A549 (cell line): ENCODE measurements around the gene SPPL2B. TPM values are rescaled to one million over a fixed set of nuclear protein-coding genes. Genes with fewer than 3 reads are reported as not detected.

Experiments
- ATAC-seq, 2 experiments: fragments of 200-7000 bp in 1 of 2; fragments of >200 bp in 1 of 2; cut with Nextera tagmentation in 1 of 2; cut with Tn5 transposase in 1 of 2; 3 replicates each; pipeline versions ENCODE4 v1.8.0 to v1.9.1; 2018 to 2020; ENCODE audit warnings: mild to moderate bottlenecking in 1 of 2, moderate library complexity in 1 of 2
- CTCF ChIA-PET: fragments of 300-600 bp; sonication (Branson Sonifier 250); formaldehyde crosslinking; extraction: SDS; loops from one replicate; lab custom pipeline; 2021; ENCODE audit warnings: antibody characterized with exemption, inconsistent platforms; lab: Yijun Ruan, JAX
- POLR2A ChIA-PET: fragments of 350-600 bp; formaldehyde crosslinking; extraction: SDS; loops from one replicate; lab custom pipeline; 2021; ENCODE audit warnings: antibody characterized with exemption, inconsistent platforms; lab: Yijun Ruan, JAX
- DNase-seq, 2 experiments: peaks; one replicate each; pipeline versions ENCODE4 v3.0.0 to v3.0.0-alpha.2; 2011 to 2016; ENCODE audit warnings: low read depth in 1 of 2, low spot score in 1 of 2
- FAIRE-seq: peaks from 2 replicates; lab custom pipeline; 2011; peaks lifted over from hg19 to GRCh38; lab: Jason Lieb, UNC
- H3K27ac ChIP-seq, 2 experiments: fragments of >200 bp; sonication (Bioruptor Twin); formaldehyde crosslinking; 3 replicates each; pipeline ENCODE4 v1.5.1; 2016 to 2017
- H3K4me1 ChIP-seq: fragments of >200 bp; sonication (Bioruptor Twin); formaldehyde crosslinking; 3 replicates; pipeline ENCODE4 v1.6.1; 2016
- H3K4me2 ChIP-seq: fragments of >200 bp; sonication (Bioruptor Twin); formaldehyde crosslinking; 3 replicates; pipeline ENCODE4 v1.6.1; 2016
- H3K4me3 ChIP-seq: fragments of >200 bp; sonication (Bioruptor Twin); formaldehyde crosslinking; 3 replicates; pipeline ENCODE4 v1.5.1; 2016
- H3K9me3 ChIP-seq: fragments of >200 bp; sonication (Bioruptor Twin); formaldehyde crosslinking; 3 replicates; pipeline ENCODE4 v1.6.1; 2016
- CBX8 ChIP-seq: fragments of 200-600 bp; sonication (generic); IDR thresholded peaks from 2 replicates; pipeline ENCODE4 v1.6.1; 2016
- ESRRA ChIP-seq: fragments of 150-350 bp; IDR thresholded peaks from 2 replicates; pipeline ENCODE4 v1.6.1; 2014; ENCODE audit warnings: mild to moderate bottlenecking, low read length, borderline replicate concordance
- FOSB ChIP-seq: fragments of 250-450 bp; sonication (Bioruptor Pico); IDR thresholded peaks from 2 replicates; pipeline ENCODE4 v1.5.0; 2020; ENCODE audit warnings: mild to moderate bottlenecking, moderate library complexity
- HDAC2 ChIP-seq: fragments of 200-600 bp; sonication (generic); IDR thresholded peaks from 2 replicates; pipeline ENCODE4 v1.6.1; 2016
- HEYL ChIP-seq: fragments of 250-450 bp; sonication (Bioruptor Pico); IDR thresholded peaks from 2 replicates; pipeline ENCODE4 v1.8.0; 2021; ENCODE audit warnings: mild to moderate bottlenecking, moderate library complexity
- HOXA7 ChIP-seq: fragments of 250-450 bp; sonication (Bioruptor Pico); IDR thresholded peaks from 2 replicates; pipeline ENCODE4 v1.5.0; 2020; ENCODE audit warnings: mild to moderate bottlenecking, moderate library complexity
- HOXB13 ChIP-seq: fragments of 250-450 bp; sonication (Bioruptor Pico); IDR thresholded peaks from 2 replicates; pipeline ENCODE4 v1.5.0; 2020; ENCODE audit warnings: low read depth, mild to moderate bottlenecking, moderate library complexity
- JUN ChIP-seq, 2 experiments: fragments of >200 bp; sonication (Bioruptor Twin); formaldehyde crosslinking; IDR thresholded peaks; 2 replicates in 1 of 2; 3 replicates in 1 of 2; pipeline ENCODE4 v1.6.1; 2016 to 2017
- MAFK ChIP-seq: fragments of 450-650 bp; IDR thresholded peaks from 2 replicates; pipeline ENCODE4 v1.6.1; 2014; ENCODE audit not compliant: partially characterized antibody
- NPAS2 ChIP-seq: fragments of 250-450 bp; sonication (Bioruptor Pico); IDR thresholded peaks from 2 replicates; pipeline ENCODE4 v1.8.0; 2022; ENCODE audit warnings: mild to moderate bottlenecking, moderate library complexity, borderline replicate concordance
- POLR2AphosphoS2 ChIP-seq: conservative IDR thresholded peaks from 2 replicates; pipeline ENCODE4 v1.6.1; 2012; ENCODE audit warnings: low read length, improper control_type of control experiment, inconsistent platforms
- RCOR1 ChIP-seq: fragments of 150-350 bp; IDR thresholded peaks from 2 replicates; pipeline ENCODE4 v1.6.1; 2014; ENCODE audit warnings: antibody characterized with exemption, low read length, low read depth
- RFX5 ChIP-seq: fragments of 450-650 bp; IDR thresholded peaks from 2 replicates; pipeline ENCODE4 v1.7.1; 2014; ENCODE audit warnings: antibody characterized with exemption, mild to moderate bottlenecking, moderate library complexity
- RNF2 ChIP-seq: fragments of 200-600 bp; sonication (generic); IDR thresholded peaks from 2 replicates; pipeline ENCODE4 v1.6.1; 2016; ENCODE audit warnings: low read depth, mild to moderate bottlenecking, antibody characterized with exemption, moderate library complexity, borderline replicate concordance
- SREBF2 ChIP-seq: fragments of 450-650 bp; IDR thresholded peaks from 2 replicates; pipeline ENCODE4 v1.6.1; 2014; ENCODE audit warnings: mild to moderate bottlenecking, moderate library complexity
- TFCP2L1 ChIP-seq: fragments of 250-450 bp; sonication (Bioruptor Pico); IDR thresholded peaks from 2 replicates; pipeline ENCODE4 v1.5.0; 2021; ENCODE audit warnings: mild to moderate bottlenecking
- ZC3H11A ChIP-seq: fragments of 450-650 bp; IDR thresholded peaks from 2 replicates; pipeline ENCODE4 v1.6.1; 2014; ENCODE audit warnings: antibody characterized with exemption, mild to moderate bottlenecking
- ZFP36 ChIP-seq: fragments of 450-650 bp; IDR thresholded peaks from 2 replicates; pipeline ENCODE4 v1.6.1; 2014; ENCODE audit warnings: borderline replicate concordance; ENCODE audit not compliant: partially characterized antibody
- WGBS: methylation state at CpG from one replicate; pipeline ENCODE4 v1.1.6; 2017; ENCODE audit errors: missing lambda C conversion rate; 5-methylcytosine and 5-hydroxymethylcytosine counted together
- polyA plus RNA-seq, 4 experiments: library from polyadenylated mRNA; depleted of rRNA in 3 of 4; stranded (reverse); fragments of >200 nt; fragmentation: RNase III in 1 of 4; extraction: RNeasy Plus Mini Kit Qiagen cat#74134 plus additional on column Dnase treatment in 1 of 4; gene quantifications; 2 replicates in 3 of 4; 3 replicates in 1 of 4; pipeline ENCODE4 v1.2.3, GENCODE V29; 2011 to 2017
- TF ChIP-seq, protein P1 (sequence below): fragments of >200 bp; sonication (Bioruptor Twin); formaldehyde crosslinking; IDR thresholded peaks from 3 replicates; pipeline ENCODE4 v1.6.1; 2016
- TF ChIP-seq, protein P2 (sequence below): fragments of 250-450 bp; sonication (Bioruptor Pico); IDR thresholded peaks from 2 replicates; pipeline ENCODE4 v1.5.0; 2021; ENCODE audit warnings: mild to moderate bottlenecking, moderate library complexity, borderline replicate concordance

Gene SPPL2B
- polyA plus RNA-seq, 2 of the 4 experiments (the other 2 are of a cell fraction) = 11.3 to 36.5 TPM

DNA sequence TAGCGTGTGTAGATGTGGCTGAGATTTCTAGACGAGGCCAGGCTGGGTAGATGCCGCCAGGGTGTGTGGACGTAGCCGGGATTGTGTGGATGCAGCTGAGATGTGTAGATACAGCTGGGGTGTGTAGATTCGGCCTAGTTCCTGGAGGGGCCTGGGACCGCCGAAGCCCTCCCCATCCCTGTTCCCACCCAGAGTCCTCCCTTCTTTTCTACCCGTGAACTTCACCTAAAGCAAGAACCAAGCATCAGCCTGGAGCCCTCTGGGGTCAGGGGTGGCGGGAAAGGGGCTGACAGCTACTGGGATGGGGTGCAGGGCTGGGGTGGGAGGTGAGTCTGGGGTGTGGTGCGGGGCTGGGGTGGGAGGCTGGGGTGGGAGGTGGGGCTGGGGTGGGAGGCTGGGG is 32.3 kb downstream of the SPPL2B start:
- POLR2A ChIA-PET = no interaction called here
- WGBS = 26% methylated on average over 9 of the region's 11 CpGs

DNA sequence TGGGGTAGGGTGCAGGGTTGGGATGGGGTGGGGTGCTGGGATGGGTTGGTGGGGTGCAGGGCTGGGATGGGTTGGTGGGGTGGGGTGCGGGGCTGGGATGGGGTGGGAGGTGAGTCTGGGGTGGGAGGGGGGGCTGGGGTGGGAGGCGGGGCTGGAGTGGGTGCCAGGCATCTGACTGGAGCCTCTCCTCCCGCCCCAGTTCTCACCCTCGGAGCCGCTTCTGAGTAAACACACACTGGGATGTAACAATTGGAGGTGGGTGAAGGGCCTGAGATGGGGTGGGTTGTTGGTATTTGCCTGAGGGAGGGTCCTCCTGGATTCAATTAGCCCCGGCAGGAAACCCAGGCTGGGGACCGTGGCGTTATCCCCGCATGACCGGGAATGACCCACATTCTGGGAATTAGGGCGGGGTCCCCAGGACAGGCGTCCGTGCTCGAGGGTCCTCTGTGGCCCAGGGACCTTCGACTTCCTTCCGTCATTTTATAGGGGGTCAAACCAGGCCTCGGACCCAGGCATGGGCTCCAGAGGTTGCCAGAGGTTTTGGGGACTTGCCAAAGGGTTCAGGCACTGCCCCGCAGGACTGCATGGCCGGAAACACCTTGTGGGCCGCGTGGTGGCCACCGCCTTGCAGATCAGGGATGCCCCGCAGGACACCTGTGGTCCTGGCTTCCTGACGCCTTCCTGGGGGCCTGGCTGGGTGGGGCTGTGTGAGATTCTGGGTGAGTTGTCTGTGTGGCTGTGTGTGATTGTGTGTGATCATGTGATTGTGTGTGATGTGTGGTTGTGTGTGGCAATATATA is 33.0 kb downstream of the SPPL2B start:
- no peaks in the 10 kb centered on the region for H3K9me3 ChIP-seq
- 30% methylated on average over 3 of the region's 24 CpGs for WGBS
- FAIRE-seq (no peak), DNase-seq (no peak), ATAC-seq (no peak)
- H3K4me2 ChIP-seq = peak overlapping the region; percentile 54
- POLR2A ChIA-PET = no interaction called here
- H3K27ac ChIP-seq = no peak overlapping the region
- 0 out of 3 replicates have a peak, but pooled peaks cover 4% of the 10 kb centered on the region for H3K4me1 ChIP-seq
- CTCF ChIA-PET = no interaction called here
- H3K4me3 ChIP-seq = no peak overlapping the region
- TF ChIP-seq HDAC2 (no peak), HOXB13 (no peak)

More for the DNA sequence above, 32.3 kb downstream of the SPPL2B start:
- Histone ChIP-seq H3K4me3 (no peak overlapping the region), H3K27ac (no peak overlapping the region), H3K4me2 (no peak overlapping the region), H3K4me1 (0 out of 3 replicates have a peak, but pooled peaks cover 4% of the 10 kb centered on the region), H3K9me3 (no peaks in the 10 kb centered on the region)
- FAIRE-seq (no peak), ATAC-seq (peak in 1 of 2 experiments; percentile 56; a peak in 4 of 6 replicates), DNase-seq (no peak)
- CTCF ChIA-PET = no interaction called here
- TF ChIP-seq ESRRA = no peak
- TF ChIP-seq RNF2 = no peak
- TF ChIP-seq TFCP2L1 (CRISPR knock-in tag) = no peak
- TF ChIP-seq MAFK = no peak
- TF ChIP-seq HDAC2 = no peak
- TF ChIP-seq CBX8 = no peak
- no peak for TF ChIP-seq SREBF2
- TF ChIP-seq RCOR1 = no peak
- no peak for TF ChIP-seq NPAS2
- TF ChIP-seq, protein P1, sequence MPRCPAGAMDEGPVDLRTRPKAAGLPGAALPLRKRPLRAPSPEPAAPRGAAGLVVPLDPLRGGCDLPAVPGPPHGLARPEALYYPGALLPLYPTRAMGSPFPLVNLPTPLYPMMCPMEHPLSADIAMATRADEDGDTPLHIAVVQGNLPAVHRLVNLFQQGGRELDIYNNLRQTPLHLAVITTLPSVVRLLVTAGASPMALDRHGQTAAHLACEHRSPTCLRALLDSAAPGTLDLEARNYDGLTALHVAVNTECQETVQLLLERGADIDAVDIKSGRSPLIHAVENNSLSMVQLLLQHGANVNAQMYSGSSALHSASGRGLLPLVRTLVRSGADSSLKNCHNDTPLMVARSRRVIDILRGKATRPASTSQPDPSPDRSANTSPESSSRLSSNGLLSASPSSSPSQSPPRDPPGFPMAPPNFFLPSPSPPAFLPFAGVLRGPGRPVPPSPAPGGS = no peak
- no peak for TF ChIP-seq HEYL (CRISPR knock-in tag)
- TF ChIP-seq FOSB (CRISPR knock-in tag) = no peak
- no peak for TF ChIP-seq POLR2AphosphoS2
- no peak for TF ChIP-seq ZFP36
- TF ChIP-seq HOXA7 (CRISPR knock-in tag) = no peak

DNA sequence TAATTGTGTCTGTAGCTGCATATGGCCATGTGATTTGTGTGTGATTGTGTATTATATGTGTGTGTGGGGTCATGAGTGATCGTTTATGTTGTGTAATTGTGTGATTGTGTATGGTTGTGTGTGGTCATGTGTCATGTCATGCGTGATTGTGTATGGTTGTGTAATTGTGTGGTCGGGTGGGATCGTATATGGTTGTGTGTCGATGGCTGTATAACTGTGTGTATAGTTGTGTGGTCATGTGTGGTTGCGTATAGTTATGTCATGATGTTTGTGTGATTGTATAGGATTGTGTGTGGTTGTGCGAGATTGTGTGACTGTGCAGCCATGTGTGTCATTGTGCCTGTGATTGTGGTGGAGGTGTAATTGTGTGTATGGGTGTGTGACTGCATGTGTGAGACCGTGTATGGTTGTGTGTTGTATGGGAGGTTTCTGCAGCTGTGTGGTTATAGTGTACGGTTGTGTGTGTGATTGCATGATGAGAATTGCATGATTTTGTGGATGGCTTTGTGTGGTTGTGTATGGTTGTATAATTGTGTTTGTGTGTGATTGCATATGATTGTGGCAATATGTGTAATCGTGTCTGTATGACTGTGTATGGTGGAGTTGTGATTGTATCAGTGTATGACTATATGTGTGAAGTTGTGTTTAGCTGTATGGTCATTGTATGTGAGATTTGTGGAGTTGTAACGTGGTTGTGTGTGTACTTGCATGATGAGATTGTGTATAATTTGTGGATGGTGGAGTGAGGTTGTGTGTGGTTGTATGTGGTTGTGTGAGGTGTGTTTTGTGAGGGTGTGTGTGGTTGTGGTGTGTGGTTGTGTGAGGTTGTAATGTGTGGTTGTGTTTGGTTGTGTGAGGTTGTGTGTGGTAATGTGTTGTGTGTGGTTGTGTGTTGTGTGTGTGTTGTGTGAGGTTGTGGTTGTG is 33.8 kb downstream of the SPPL2B start:
- TF ChIP-seq ESRRA (no peak), RFX5 (no peak), HOXA7 (CRISPR knock-in tag) (no peak), HEYL (CRISPR knock-in tag) (no peak), ZC3H11A (no peak), JUN (IDR thresholded peaks at IDR 0.05) (no peak)
- TF ChIP-seq, protein P2, sequence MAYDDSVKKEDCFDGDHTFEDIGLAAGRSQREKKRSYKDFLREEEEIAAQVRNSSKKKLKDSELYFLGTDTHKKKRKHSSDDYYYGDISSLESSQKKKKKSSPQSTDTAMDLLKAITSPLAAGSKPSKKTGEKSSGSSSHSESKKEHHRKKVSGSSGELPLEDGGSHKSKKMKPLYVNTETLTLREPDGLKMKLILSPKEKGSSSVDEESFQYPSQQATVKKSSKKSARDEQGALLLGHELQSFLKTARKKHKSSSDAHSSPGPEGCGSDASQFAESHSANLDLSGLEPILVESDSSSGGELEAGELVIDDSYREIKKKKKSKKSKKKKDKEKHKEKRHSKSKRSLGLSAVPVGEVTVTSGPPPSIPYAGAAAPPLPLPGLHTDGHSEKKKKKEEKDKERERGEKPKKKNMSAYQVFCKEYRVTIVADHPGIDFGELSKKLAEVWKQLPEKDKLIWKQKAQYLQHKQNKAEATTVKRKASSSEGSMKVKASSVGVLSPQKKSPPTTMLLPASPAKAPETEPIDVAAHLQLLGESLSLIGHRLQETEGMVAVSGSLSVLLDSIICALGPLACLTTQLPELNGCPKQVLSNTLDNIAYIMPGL (CRISPR knock-in tag) = no peak
- Histone ChIP-seq H3K4me1 (0 out of 3 replicates have a peak, but pooled peaks cover 4% of the 10 kb centered on the region), H3K27ac (no peak overlapping the region), H3K9me3 (no peaks in the 10 kb centered on the region), H3K4me2 (no peak overlapping the region), H3K4me3 (no peak overlapping the region)
- ChIA-PET POLR2A (no interaction called here), CTCF (interaction anchor here (0.5 to 1.1 kb wide), 2 partner anchors 48 to 87 kb away, joined by 3 read pairs; no protein-coding TSS in a partner anchor)
- DNase-seq (no peak), ATAC-seq (no peak), FAIRE-seq (no peak)
- WGBS = 74% methylated on average over 11 of the region's 11 CpGs
